ENCODE measurements around the gene HEYL. TPM values are rescaled to one million over a fixed set of nuclear protein-coding genes. Genes with fewer than 3 reads are reported as not detected.
A peak's percentile ranks its signal among the peaks of the same experiment; 100 is the strongest.

The HEYL gene
- total and polyA plus RNA-seq, 2 donors = 0.42 to 2.6 TPM

DNA sequence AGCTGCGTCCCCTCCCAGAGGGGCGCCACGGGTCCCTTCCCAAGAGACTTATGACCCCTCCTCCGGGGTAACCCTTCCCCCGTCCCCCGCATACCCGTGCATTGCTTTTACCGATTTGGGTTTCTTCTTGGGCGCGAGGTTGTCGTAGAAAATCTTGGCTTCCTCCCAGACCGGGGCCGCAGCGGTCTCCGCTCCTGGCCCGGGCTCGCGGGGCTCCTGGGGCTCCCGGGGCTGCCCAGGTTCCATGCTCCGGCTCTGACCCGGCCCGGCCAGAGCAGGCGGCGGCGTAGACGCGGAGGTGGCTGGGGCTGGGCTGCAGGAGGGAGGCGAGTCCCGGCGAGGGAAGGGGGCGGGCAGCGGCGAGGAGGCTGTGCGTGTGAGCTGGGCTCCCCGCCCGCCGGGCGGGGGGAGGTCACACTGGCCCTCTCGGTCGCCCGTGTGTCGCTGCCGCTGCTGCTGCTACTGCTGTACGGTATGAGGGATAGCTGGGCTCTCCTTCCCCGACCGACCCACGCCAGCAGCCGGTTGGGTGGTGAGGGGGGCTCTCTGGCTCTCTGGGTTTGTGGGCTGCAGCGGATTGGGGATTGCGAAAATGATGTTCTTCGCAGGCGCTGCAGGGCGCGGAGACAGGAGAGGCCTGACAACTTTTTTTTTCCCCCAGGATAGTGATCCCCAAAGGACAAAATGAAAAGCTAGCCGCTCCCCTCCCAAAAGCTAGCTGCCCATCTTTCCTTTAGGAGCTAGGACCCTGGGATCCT, 32.5 kb upstream of the HEYL start, which contains the start of gene NT5C1A:
Gene NT5C1A (minus strand): TSS at position 315 of the 758 bp plus-strand sequence. CDS start 69 bp downstream, at position 246.
- peaks cover 42 to 75% of the 10 kb centered on the region in 2 donors for H3K27me3 ChIP-seq (ENCODE audit: control insufficient read depth in 2 of 2, insufficient read depth in 1 of 2, low read length in 1 of 2)
- H3K4me1 ChIP-seq (ENCODE audit: control insufficient read depth in 2 of 2, insufficient read depth in 2 of 2, low read length in 2 of 2) = no peaks in the 10 kb centered on the region
- H3K36me3 ChIP-seq (ENCODE audit: control insufficient read depth in 2 of 2, insufficient read depth in 2 of 2, low read length in 1 of 2) = no peaks in the 10 kb centered on the region
- WGBS = 3% methylated on average over 55 of the region's 55 CpGs
- DNase-seq (ENCODE audit: low read depth in 6 of 9, low spot score in 9 of 9) = no peak
- peak within 1 kb of the TSS in 1 of 2 donors; percentile 16 for H3K4me3 ChIP-seq (ENCODE audit: low read length in 2 of 2)
- no peaks in the 10 kb centered on the region for H3K9me3 ChIP-seq (ENCODE audit: control insufficient read depth in 2 of 2, insufficient read depth in 1 of 2, low read length in 1 of 2)
- no peak within 1 kb of the TSS for H3K27ac ChIP-seq (ENCODE audit: low read depth in 1 of 2, low read length in 1 of 2)

DNA sequence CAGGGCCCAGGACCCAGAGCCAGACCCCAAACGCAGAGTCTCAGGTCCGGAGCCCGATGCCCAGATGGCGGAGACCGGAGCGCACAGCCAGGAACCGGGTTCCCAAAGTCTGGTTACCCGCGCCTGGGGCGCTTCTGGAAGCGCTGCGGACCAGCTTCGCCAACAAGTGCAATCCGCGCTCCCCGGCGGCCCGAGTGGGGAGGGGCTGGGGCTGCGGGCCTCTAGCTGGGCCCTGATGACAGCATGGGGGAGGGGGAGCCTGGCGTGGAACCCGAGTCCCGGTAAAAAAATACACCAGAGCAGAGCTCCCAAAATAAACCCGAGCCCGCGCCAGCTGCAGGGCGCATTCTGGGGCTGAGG, 32.0 kb upstream of the HEYL start:
- H3K27ac ChIP-seq (ENCODE audit: low read depth in 1 of 2, low read length in 1 of 2) = no peak overlapping the region

DNA sequence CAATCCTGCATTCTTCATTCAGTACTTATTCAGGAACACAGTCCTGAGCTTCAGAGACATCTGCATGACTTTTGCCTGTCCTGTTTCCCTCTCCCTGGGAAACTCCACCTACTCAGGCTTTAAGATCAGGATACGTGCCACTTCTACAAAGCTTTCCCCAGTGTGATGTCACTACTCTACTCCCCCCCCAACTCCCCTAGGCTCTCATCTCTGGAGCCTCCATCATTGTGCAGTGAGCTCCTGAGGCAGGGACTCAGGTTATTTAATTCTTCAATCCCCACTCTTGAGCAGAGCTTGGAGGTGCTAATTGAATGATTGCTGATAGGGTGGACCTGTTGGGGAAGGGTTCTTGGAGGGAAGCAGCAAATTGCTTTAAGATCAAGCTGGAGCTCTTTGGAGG, 31.2 kb upstream of the HEYL start:
- H3K4me3 ChIP-seq (ENCODE audit: low read length in 2 of 2) = no peak overlapping the region
- no peaks in the 10 kb centered on the region for H3K4me1 ChIP-seq (ENCODE audit: control insufficient read depth in 2 of 2, insufficient read depth in 2 of 2, low read length in 2 of 2)
- no peaks in the 10 kb centered on the region for H3K9me3 ChIP-seq (ENCODE audit: control insufficient read depth in 2 of 2, insufficient read depth in 1 of 2, low read length in 1 of 2)
- H3K27ac ChIP-seq (ENCODE audit: low read depth in 1 of 2, low read length in 1 of 2) = no peak overlapping the region
- H3K36me3 ChIP-seq (ENCODE audit: control insufficient read depth in 2 of 2, insufficient read depth in 2 of 2, low read length in 1 of 2) = no peaks in the 10 kb centered on the region
- 85% methylated on average over 1 of the region's 1 CpG for WGBS
- peaks cover 42 to 81% of the 10 kb centered on the region in 2 donors for H3K27me3 ChIP-seq (ENCODE audit: control insufficient read depth in 2 of 2, insufficient read depth in 1 of 2, low read length in 1 of 2)
- DNase-seq (ENCODE audit: low read depth in 6 of 9, low spot score in 9 of 9) = no peak

More for the DNA sequence above, 32.0 kb upstream of the HEYL start:
- 6% methylated on average over 26 of the region's 26 CpGs for WGBS
- no peaks in the 10 kb centered on the region for H3K4me1 ChIP-seq (ENCODE audit: control insufficient read depth in 2 of 2, insufficient read depth in 2 of 2, low read length in 2 of 2)
- H3K4me3 ChIP-seq (ENCODE audit: low read length in 2 of 2) = no peak overlapping the region
- no peaks in the 10 kb centered on the region for H3K9me3 ChIP-seq (ENCODE audit: control insufficient read depth in 2 of 2, insufficient read depth in 1 of 2, low read length in 1 of 2)
- DNase-seq (ENCODE audit: low read depth in 6 of 9, low spot score in 9 of 9) = no peak
- H3K27me3 ChIP-seq (ENCODE audit: control insufficient read depth in 2 of 2, insufficient read depth in 1 of 2, low read length in 1 of 2) = peaks cover 42 to 76% of the 10 kb centered on the region in 2 donors
- no peaks in the 10 kb centered on the region for H3K36me3 ChIP-seq (ENCODE audit: control insufficient read depth in 2 of 2, insufficient read depth in 2 of 2, low read length in 1 of 2)

DNA sequence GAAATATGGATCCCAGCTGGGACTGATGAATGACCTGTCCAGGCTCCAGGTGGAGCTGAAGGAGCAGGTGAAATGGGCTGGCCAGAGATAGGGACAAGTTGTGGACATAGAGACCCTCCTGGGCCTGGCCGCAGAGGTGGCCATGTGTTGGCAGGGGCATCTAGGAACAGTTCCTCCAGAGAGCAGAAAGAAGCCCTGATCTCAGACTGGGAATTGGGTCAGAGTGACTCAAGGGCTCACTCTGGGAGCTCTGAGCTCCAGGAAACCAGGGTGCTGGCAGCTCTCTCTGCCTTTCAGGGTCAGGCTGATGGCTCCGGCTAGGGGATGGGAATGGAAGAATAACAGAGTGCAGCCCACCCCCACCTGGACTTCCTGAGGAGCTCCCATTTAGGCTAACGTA, 29.5 kb upstream of the HEYL start:
- Histone ChIP-seq H3K4me3 (ENCODE audit: low read length in 2 of 2) (no peak overlapping the region), H3K4me1 (ENCODE audit: control insufficient read depth in 2 of 2, insufficient read depth in 2 of 2, low read length in 2 of 2) (no peaks in the 10 kb centered on the region), H3K27ac (ENCODE audit: low read depth in 1 of 2, low read length in 1 of 2) (no peak overlapping the region), H3K36me3 (ENCODE audit: control insufficient read depth in 2 of 2, insufficient read depth in 2 of 2, low read length in 1 of 2) (no peaks in the 10 kb centered on the region), H3K27me3 (ENCODE audit: control insufficient read depth in 2 of 2, insufficient read depth in 1 of 2, low read length in 1 of 2) (peaks cover 42 to 68% of the 10 kb centered on the region in 2 donors), H3K9me3 (ENCODE audit: control insufficient read depth in 2 of 2, insufficient read depth in 1 of 2, low read length in 1 of 2) (no peaks in the 10 kb centered on the region)
- 97% methylated on average over 3 of the region's 3 CpGs for WGBS
- no peak for DNase-seq (ENCODE audit: low read depth in 6 of 9, low spot score in 9 of 9)

DNA sequence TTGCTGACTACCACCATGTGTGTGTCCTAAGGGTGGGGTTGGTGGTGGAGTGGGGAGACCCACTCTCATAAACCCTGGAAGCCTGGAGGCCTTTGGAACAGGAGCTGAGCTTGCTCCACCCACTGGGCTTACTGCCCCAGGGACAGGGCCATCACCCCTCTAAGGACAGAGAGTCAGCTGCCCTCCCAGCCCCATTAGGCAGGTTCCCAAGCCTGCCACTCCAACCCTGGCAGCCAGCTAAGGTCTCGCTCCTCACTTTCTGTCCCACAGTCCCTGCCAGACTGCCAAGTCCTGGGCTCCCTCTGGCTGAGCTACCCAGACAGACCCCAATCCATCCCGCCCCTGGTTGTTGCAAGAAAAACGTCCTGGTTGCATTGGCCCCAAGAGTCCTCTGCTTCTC, 28.7 kb upstream of the HEYL start:
- no peak overlapping the region for H3K27ac ChIP-seq (ENCODE audit: low read depth in 1 of 2, low read length in 1 of 2)
- DNase-seq (ENCODE audit: low read depth in 6 of 9, low spot score in 9 of 9) = no peak
- H3K4me3 ChIP-seq (ENCODE audit: low read length in 2 of 2) = no peak overlapping the region
- no peaks in the 10 kb centered on the region for H3K36me3 ChIP-seq (ENCODE audit: control insufficient read depth in 2 of 2, insufficient read depth in 2 of 2, low read length in 1 of 2)
- H3K9me3 ChIP-seq (ENCODE audit: control insufficient read depth in 2 of 2, insufficient read depth in 1 of 2, low read length in 1 of 2) = no peaks in the 10 kb centered on the region
- H3K27me3 ChIP-seq (ENCODE audit: control insufficient read depth in 2 of 2, insufficient read depth in 1 of 2, low read length in 1 of 2) = peaks cover 39 to 60% of the 10 kb centered on the region in 2 donors
- 93% methylated on average over 3 of the region's 3 CpGs for WGBS
- no peaks in the 10 kb centered on the region for H3K4me1 ChIP-seq (ENCODE audit: control insufficient read depth in 2 of 2, insufficient read depth in 2 of 2, low read length in 2 of 2)

DNA sequence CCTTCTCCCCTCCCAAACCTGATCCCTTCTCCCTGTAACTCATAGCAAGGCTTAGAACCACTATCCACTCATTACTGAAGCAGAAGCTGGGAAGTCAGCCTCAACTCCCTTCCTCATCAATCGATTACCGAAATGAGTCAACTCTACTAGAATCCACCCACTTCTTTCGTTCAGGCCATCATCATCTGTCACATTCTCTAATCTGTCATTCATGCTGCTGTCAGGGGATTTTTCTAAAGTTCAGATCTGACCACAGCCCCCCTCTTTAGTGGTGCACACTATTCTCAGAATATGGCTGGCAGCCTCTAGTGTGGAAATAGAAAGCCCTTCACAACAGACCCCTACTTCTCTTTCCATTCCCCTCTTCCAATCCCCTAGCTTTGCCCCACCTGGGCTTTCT, 27.3 kb upstream of the HEYL start:
- DNase-seq (ENCODE audit: low read depth in 6 of 9, low spot score in 9 of 9) = no peak
- WGBS = 93% methylated on average over 3 of the region's 3 CpGs
- peaks cover 25 to 54% of the 10 kb centered on the region in 2 donors for H3K27me3 ChIP-seq (ENCODE audit: control insufficient read depth in 2 of 2, insufficient read depth in 1 of 2, low read length in 1 of 2)

DNA sequence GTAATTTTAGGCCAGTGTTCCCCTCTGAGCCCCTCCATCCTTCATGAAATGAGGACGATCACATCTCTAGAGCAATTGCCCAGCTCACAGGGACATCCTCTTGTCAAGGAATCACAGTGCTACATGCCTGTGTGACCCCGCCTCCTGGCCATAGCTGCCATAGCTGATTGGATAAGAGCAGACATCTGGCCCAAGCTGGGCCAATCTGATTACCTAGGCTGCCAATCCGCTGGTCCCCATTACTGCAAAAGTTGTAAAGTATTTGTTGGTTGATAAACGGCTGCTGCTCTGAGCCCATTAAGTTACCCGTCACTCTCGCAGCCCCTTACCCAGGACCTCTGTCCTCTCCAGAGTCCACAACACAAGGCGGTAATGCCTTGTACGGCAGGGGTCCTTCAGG, 24.1 kb upstream of the HEYL start:
- H3K4me1 ChIP-seq (ENCODE audit: control insufficient read depth in 2 of 2, insufficient read depth in 2 of 2, low read length in 2 of 2) = no peaks in the 10 kb centered on the region
- no peaks in the 10 kb centered on the region for H3K9me3 ChIP-seq (ENCODE audit: control insufficient read depth in 2 of 2, insufficient read depth in 1 of 2, low read length in 1 of 2)
- no peak overlapping the region for H3K4me3 ChIP-seq (ENCODE audit: low read length in 2 of 2)
- no peak for DNase-seq (ENCODE audit: low read depth in 6 of 9, low spot score in 9 of 9)
- H3K27me3 ChIP-seq (ENCODE audit: control insufficient read depth in 2 of 2, insufficient read depth in 1 of 2, low read length in 1 of 2) = peaks cover 0 to 28% of the 10 kb centered on the region in 2 donors
- H3K36me3 ChIP-seq (ENCODE audit: control insufficient read depth in 2 of 2, insufficient read depth in 2 of 2, low read length in 1 of 2) = no peaks in the 10 kb centered on the region
- 92% methylated on average over 8 of the region's 8 CpGs for WGBS
- H3K27ac ChIP-seq (ENCODE audit: low read depth in 1 of 2, low read length in 1 of 2) = no peak overlapping the region

More for the DNA sequence above, 27.3 kb upstream of the HEYL start:
- Histone ChIP-seq H3K4me3 (ENCODE audit: low read length in 2 of 2) (no peak overlapping the region), H3K36me3 (ENCODE audit: control insufficient read depth in 2 of 2, insufficient read depth in 2 of 2, low read length in 1 of 2) (no peaks in the 10 kb centered on the region), H3K9me3 (ENCODE audit: control insufficient read depth in 2 of 2, insufficient read depth in 1 of 2, low read length in 1 of 2) (no peaks in the 10 kb centered on the region), H3K4me1 (ENCODE audit: control insufficient read depth in 2 of 2, insufficient read depth in 2 of 2, low read length in 2 of 2) (no peaks in the 10 kb centered on the region), H3K27ac (ENCODE audit: low read depth in 1 of 2, low read length in 1 of 2) (no peak overlapping the region)

DNA sequence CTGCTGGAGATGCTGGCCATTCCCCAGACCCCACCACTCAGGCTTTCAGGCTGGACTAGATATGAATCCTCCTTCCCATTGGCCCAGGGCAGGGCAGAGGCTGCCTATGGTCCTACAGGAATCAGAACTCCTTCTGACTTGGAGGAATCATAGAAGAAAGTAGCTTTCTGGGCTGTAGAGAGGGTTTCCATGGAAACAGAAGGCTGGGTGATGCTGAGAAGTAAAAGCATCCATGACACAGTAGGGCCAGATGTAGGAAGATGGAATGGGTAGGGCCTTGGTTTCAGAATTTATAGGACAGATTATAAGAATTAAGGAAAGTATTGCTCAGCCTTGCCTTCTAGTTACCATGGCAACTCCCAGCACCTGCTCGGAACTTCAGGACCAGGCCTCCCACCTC, 23.4 kb upstream of the HEYL start:
- no peaks in the 10 kb centered on the region for H3K36me3 ChIP-seq (ENCODE audit: control insufficient read depth in 2 of 2, insufficient read depth in 2 of 2, low read length in 1 of 2)
- WGBS = 98% methylated on average over 1 of the region's 1 CpG
- H3K27me3 ChIP-seq (ENCODE audit: control insufficient read depth in 2 of 2, insufficient read depth in 1 of 2, low read length in 1 of 2) = peaks cover 0 to 22% of the 10 kb centered on the region in 2 donors
- H3K4me3 ChIP-seq (ENCODE audit: low read length in 2 of 2) = no peak overlapping the region
- no peak overlapping the region for H3K27ac ChIP-seq (ENCODE audit: low read depth in 1 of 2, low read length in 1 of 2)
- H3K9me3 ChIP-seq (ENCODE audit: control insufficient read depth in 2 of 2, insufficient read depth in 1 of 2, low read length in 1 of 2) = no peaks in the 10 kb centered on the region
- no peaks in the 10 kb centered on the region for H3K4me1 ChIP-seq (ENCODE audit: control insufficient read depth in 2 of 2, insufficient read depth in 2 of 2, low read length in 2 of 2)
- DNase-seq (ENCODE audit: low read depth in 6 of 9, low spot score in 9 of 9) = no peak

DNA sequence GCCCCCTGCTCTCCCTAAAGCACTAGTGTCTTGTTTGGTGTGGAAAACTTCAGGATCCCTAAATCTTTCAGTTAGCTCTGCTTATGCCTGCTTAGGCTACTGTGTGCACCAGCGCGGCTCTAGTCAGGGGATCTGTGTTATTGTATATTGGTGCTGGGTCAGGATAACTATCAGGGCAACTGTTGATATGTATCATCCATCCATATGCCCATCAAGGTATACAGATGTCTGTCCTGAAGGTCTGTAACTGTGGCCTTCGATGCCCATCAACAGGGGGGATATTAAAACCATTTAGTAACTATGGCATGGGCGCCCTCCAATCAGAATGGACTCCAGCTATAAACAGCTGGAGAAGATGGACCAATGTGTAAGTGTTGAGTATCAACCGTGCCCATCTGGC, 20.1 kb upstream of the HEYL start:
- Histone ChIP-seq H3K4me3 (ENCODE audit: low read length in 2 of 2) (no peak overlapping the region), H3K9me3 (ENCODE audit: control insufficient read depth in 2 of 2, insufficient read depth in 1 of 2, low read length in 1 of 2) (no peaks in the 10 kb centered on the region), H3K36me3 (ENCODE audit: control insufficient read depth in 2 of 2, insufficient read depth in 2 of 2, low read length in 1 of 2) (no peaks in the 10 kb centered on the region), H3K4me1 (ENCODE audit: control insufficient read depth in 2 of 2, insufficient read depth in 2 of 2, low read length in 2 of 2) (no peaks in the 10 kb centered on the region), H3K27me3 (ENCODE audit: control insufficient read depth in 2 of 2, insufficient read depth in 1 of 2, low read length in 1 of 2) (peaks cover 0 to 20% of the 10 kb centered on the region in 2 donors), H3K27ac (ENCODE audit: low read depth in 1 of 2, low read length in 1 of 2) (no peak overlapping the region)
- 92% methylated on average over 5 of the region's 5 CpGs for WGBS
- DNase-seq (ENCODE audit: low read depth in 6 of 9, low spot score in 9 of 9) = no peak

All from thymus (tissue), 11 donors.